SK-N-SH (cell line): ENCODE measurements around the gene DNAJA1. TPM values are rescaled to one million over a fixed set of nuclear protein-coding genes. Genes with fewer than 3 reads are reported as not detected.
A peak's percentile ranks its signal among the peaks of the same experiment; 100 is the strongest.

Source experiments
- CTCF ChIA-PET: fragments of 300-600, 350-600 bp; formaldehyde crosslinking; extraction: SDS; loops from one replicate; lab custom pipeline; 2021; lab: Yijun Ruan, JAX
- POLR2A ChIA-PET: fragments of 350-600 bp; sonication (Branson Sonifier 250); formaldehyde crosslinking; extraction: SDS; loops from one replicate; lab custom pipeline; 2020; ENCODE audit warnings: antibody characterized with exemption, inconsistent platforms; lab: Yijun Ruan, JAX
- DNase-seq: peaks from one replicate; pipeline ENCODE4 v3.0.0; 2012
- H2AFZ ChIP-seq: fragments of 200-600 bp; sonication (generic); 2 replicates; pipeline ENCODE4 v1.8.1; 2016; ENCODE audit warnings: antibody characterized with exemption, mild to moderate bottlenecking, low read depth
- H3F3A ChIP-seq: fragments of 200-600 bp; sonication (generic); replicated peaks from 2 replicates; pipeline ENCODE3; 2016; ENCODE audit warnings: antibody characterized with exemption, mild to moderate bottlenecking; ENCODE audit not compliant: insufficient read depth
- H3K27ac ChIP-seq, 2 experiments: fragments of 200-500 bp in 1 of 2; fragments of 200-600 bp in 1 of 2; sonication (Bioruptor generic) in 1 of 2; sonication (generic), shearing (Covaris generic) in 1 of 2; 2 replicates each; pipeline versions ENCODE4 v1.5.1 to v1.6.1; 2014 to 2016; ENCODE audit warnings: low read depth in 2 of 2, inconsistent platforms in 1 of 2, low read length in 1 of 2, mild to moderate bottlenecking in 1 of 2, mixed read lengths in 1 of 2
- H3K27me3 ChIP-seq: fragments of 200-600 bp; sonication (generic), shearing (Covaris generic); 2 replicates; pipeline ENCODE4 v1.6.1; 2016; ENCODE audit warnings: mixed run types; ENCODE audit not compliant: insufficient read depth
- H3K36me3 ChIP-seq, 2 experiments: fragments of 200-500 bp in 1 of 2; fragments of 200-600 bp in 1 of 2; sonication (Bioruptor generic) in 1 of 2; sonication (generic) in 1 of 2; replicated peaks in 1 of 2; 2 replicates each; pipeline versions ENCODE3 to v1.5.1; 2014 to 2016; ENCODE audit warnings: low read length in 1 of 2, mild to moderate bottlenecking in 1 of 2; ENCODE audit not compliant: insufficient read depth in 2 of 2, control insufficient read depth in 1 of 2
- H3K4me1 ChIP-seq, 2 experiments: fragments of 200-500 bp in 1 of 2; fragments of 200-600 bp in 1 of 2; sonication (Bioruptor generic) in 1 of 2; sonication (generic), shearing (Covaris generic) in 1 of 2; 2 replicates each; pipeline versions ENCODE4 v1.5.1 to v1.6.1; 2014 to 2016; ENCODE audit warnings: low read depth in 1 of 2, low read length in 1 of 2, mixed run types in 1 of 2; ENCODE audit not compliant: insufficient read depth in 2 of 2, control insufficient read depth in 1 of 2
- H3K4me2 ChIP-seq: fragments of 200-600 bp; sonication (generic), shearing (Covaris generic); 2 replicates; pipeline ENCODE4 v1.6.1; 2017; ENCODE audit warnings: mixed run types
- H3K4me3 ChIP-seq, 2 experiments: fragments of 200-500 bp in 1 of 2; fragments of 200-600 bp in 1 of 2; sonication (Bioruptor generic) in 1 of 2; sonication (generic), shearing (Covaris generic) in 1 of 2; 2 replicates each; pipeline versions ENCODE4 v1.5.1 to v1.8.1; 2014 to 2016; ENCODE audit warnings: low read depth in 2 of 2, inconsistent platforms in 1 of 2, low read length in 1 of 2, mild to moderate bottlenecking in 1 of 2, mixed read lengths in 1 of 2, moderate library complexity in 1 of 2
- H3K79me2 ChIP-seq: fragments of 200-600 bp; sonication (generic); 2 replicates; pipeline ENCODE4 v1.8.1; 2017; ENCODE audit warnings: mild to moderate bottlenecking; ENCODE audit not compliant: insufficient read depth
- H3K9ac ChIP-seq: fragments of 200-600 bp; sonication (generic); 2 replicates; pipeline ENCODE4 v1.6.1; 2017; ENCODE audit warnings: mixed run types
- H3K9me2 ChIP-seq: fragments of 200-600 bp; sonication (generic); 2 replicates; pipeline ENCODE4 v1.6.1; 2017; ENCODE audit warnings: mixed run types
- H3K9me3 ChIP-seq: fragments of 200-600 bp; sonication (generic); 2 replicates; pipeline ENCODE4 v1.6.1; 2017; ENCODE audit warnings: mixed run types, mild to moderate bottlenecking, moderate library complexity
- H4K20me1 ChIP-seq: fragments of 200-600 bp; sonication (generic); 2 replicates; pipeline ENCODE4 v1.6.1; 2017; ENCODE audit warnings: mild to moderate bottlenecking, mixed run types; ENCODE audit not compliant: insufficient read depth
- CHD2 ChIP-seq: fragments of 150-350 bp; IDR thresholded peaks from 2 replicates; pipeline ENCODE4 v1.6.1; 2018; ENCODE audit warnings: low read length; ENCODE audit not compliant: partially characterized antibody
- CTCF ChIP-seq: fragments of 200-600 bp; sonication (generic); IDR thresholded peaks from 2 replicates; pipeline ENCODE4 v1.6.1; 2017; ENCODE audit warnings: antibody characterized with exemption, mild to moderate bottlenecking, moderate library complexity
- EP300 ChIP-seq, 2 experiments: IDR thresholded peaks; 2 replicates each; pipeline versions ENCODE4 v1.4.0 to v1.6.1; 2012; ENCODE audit warnings: borderline replicate concordance in 1 of 2, low read depth in 1 of 2, low read length in 1 of 2
- EZH2phosphoT487 ChIP-seq: fragments of 200-600 bp; sonication (generic); IDR thresholded peaks from 2 replicates; pipeline ENCODE4 v1.6.1; 2017; ENCODE audit warnings: low read depth, mixed run types, mild to moderate bottlenecking, antibody characterized with exemption, moderate library complexity, borderline replicate concordance
- FOSL2 ChIP-seq: IDR thresholded peaks from 2 replicates; pipeline ENCODE4 v1.4.0; 2012; ENCODE audit warnings: low read depth, mild to moderate bottlenecking, moderate library complexity, borderline replicate concordance
- FOXJ3 ChIP-seq: sonication (generic); formaldehyde crosslinking; IDR thresholded peaks from 2 replicates; pipeline ENCODE4 v1.5.1; 2020; ENCODE audit warnings: mild to moderate bottlenecking, missing genetic modification reagents
- FOXM1 ChIP-seq: IDR thresholded peaks from 2 replicates; pipeline ENCODE4 v1.4.0; 2012; ENCODE audit warnings: low read depth, mild to moderate bottlenecking
- GABPA ChIP-seq: IDR thresholded peaks from 2 replicates; pipeline ENCODE4 v1.4.0; 2012; ENCODE audit warnings: low read depth, mild to moderate bottlenecking
- GATA2 ChIP-seq: sonication (generic); formaldehyde crosslinking; IDR thresholded peaks from 2 replicates; pipeline ENCODE4 v1.5.0; 2020; ENCODE audit warnings: mild to moderate bottlenecking, missing genetic modification reagents
- JUND ChIP-seq: IDR thresholded peaks from 2 replicates; pipeline ENCODE4 v1.4.0; 2012
- MEF2A ChIP-seq: IDR thresholded peaks from 2 replicates; pipeline ENCODE4 v1.4.0; 2012; ENCODE audit warnings: low read depth, borderline replicate concordance
- MXI1 ChIP-seq: IDR thresholded peaks from 2 replicates; pipeline ENCODE4 v1.6.1; 2012; ENCODE audit warnings: mild to moderate bottlenecking, low read depth, low read length, improper control_type of control experiment
- NFIC ChIP-seq: IDR thresholded peaks from 2 replicates; pipeline ENCODE4 v1.4.0; 2012; ENCODE audit warnings: borderline replicate concordance
- NRF1 ChIP-seq: IDR thresholded peaks from 2 replicates; pipeline ENCODE4 v1.6.1; 2012; ENCODE audit warnings: low read depth, mild to moderate bottlenecking, low read length
- PBX3 ChIP-seq: IDR thresholded peaks from 2 replicates; pipeline ENCODE4; 2012
- RCOR1 ChIP-seq: fragments of 150-350 bp; IDR thresholded peaks from 2 replicates; pipeline ENCODE4 v1.6.1; 2017; ENCODE audit warnings: antibody characterized with exemption, low read length
- REST ChIP-seq: IDR thresholded peaks from 2 replicates; pipeline ENCODE4 v1.6.1; 2012; ENCODE audit warnings: mild to moderate bottlenecking, low read depth, low read length, moderate library complexity
- SIN3A ChIP-seq: IDR thresholded peaks from 2 replicates; pipeline ENCODE4 v1.6.1; 2012; ENCODE audit warnings: low read depth, mild to moderate bottlenecking, low read length, moderate library complexity, borderline replicate concordance
- SMC3 ChIP-seq: IDR thresholded peaks from 2 replicates; pipeline ENCODE4 v1.6.1; 2012; ENCODE audit warnings: low read depth, low read length, improper control_type of control experiment
- TAF1 ChIP-seq: IDR thresholded peaks from 2 replicates; pipeline ENCODE4 v1.6.1; 2012; ENCODE audit warnings: low read depth, mild to moderate bottlenecking, low read length, moderate library complexity, borderline replicate concordance
- TCF12 ChIP-seq: IDR thresholded peaks from 2 replicates; pipeline ENCODE4 v1.4.0; 2012
- YY1 ChIP-seq: IDR thresholded peaks from 2 replicates; pipeline ENCODE4 v1.4.0; 2012; ENCODE audit warnings: low read depth, mild to moderate bottlenecking
- ZBTB33 ChIP-seq: IDR thresholded peaks from 2 replicates; pipeline ENCODE4 v1.4.0; 2012; ENCODE audit warnings: low read depth, borderline replicate concordance
- WGBS: methylation state at CpG from one replicate; pipeline ENCODE4 v1.1.6; 2017; ENCODE audit warnings: low lambda C conversion rate; 5-methylcytosine and 5-hydroxymethylcytosine counted together
- polyA plus RNA-seq, 3 experiments: library from polyadenylated mRNA; depleted of rRNA; stranded (reverse); fragments of >200 nt; gene quantifications; 2 replicates each; pipeline ENCODE4 v1.2.3, GENCODE V29; 2012

DNAJA1 gene
- 103 and 125 TPM in 2 replicates for polyA plus RNA-seq (2012; rRNA removed)
- polyA plus RNA-seq (2012; cell fraction: cytosol; rRNA removed) = 158 and 193 TPM in 2 replicates
- 40.3 and 72.0 TPM in 2 replicates for polyA plus RNA-seq (2012; cell fraction: nucleus; rRNA removed)

- 2% methylated on average over 11 of the region's 61 CpGs for WGBS
- Histone ChIP-seq H3K9ac (peak within 1 kb of the TSS; percentile 97), H3K9me2 (no peaks in the 10 kb centered on the region), H3K27me3 (no peaks in the 10 kb centered on the region), H3K9me3 (no peaks in the 10 kb centered on the region), H3K36me3 (peaks cover 39 to 40% of the 10 kb centered on the region in 2 experiments), H4K20me1 (peaks cover 44% of the 10 kb centered on the region), H3K79me2 (peaks cover 85% of the 10 kb centered on the region), H3F3A (no peaks in the 10 kb centered on the region), H3K4me3 (peak within 1 kb of the TSS; percentile 86 to 99), H2AFZ (peak within 1 kb of the TSS; percentile 77), H3K4me2 (peak within 1 kb of the TSS; percentile 81), H3K4me1 (peaks cover 20 to 28% of the 10 kb centered on the region in 2 experiments; a peak in 3 of 4 replicates), H3K27ac (peak within 1 kb of the TSS; percentile 94 to 99)
- peak; percentile 97 for DNase-seq
- POLR2A ChIA-PET = interaction anchor here (0.5 to 2.8 kb wide), 24 partner anchors 9 to 643 kb away, joined by 3 to 17 read pairs (median 4); partner anchors contain the start of genes APTX, B4GALT1, NOL6 and SMIM27
- CTCF ChIA-PET = interaction anchor here (0.7 to 1.4 kb wide), 5 partner anchors 12 to 599 kb away, joined by 3 to 4 read pairs (median 3); partner anchors contain the start of gene NDUFB6
- TF ChIP-seq MXI1 (peak; percentile 75), GABPA (peak; percentile 81), SMC3 (no peak), ZBTB33 (no peak), CHD2 (peak; percentile 67), GATA2 (CRISPR knock-in tag) (no peak), FOXJ3 (no peak), TCF12 (no peak), NRF1 (peak; percentile 60), FOXM1 (no peak), EZH2phosphoT487 (no peak), PBX3 (0 out of 2 replicates have a peak, but pooled peaks have one; percentile 10), CTCF (no peak), JUND (no peak), EP300 (IDR thresholded peaks at IDR 0.05; ENCODE audit: borderline replicate concordance in 1 of 2, low read depth in 1 of 2, low read length in 1 of 2) (peak in 1 of 2 experiments; percentile 28; a peak in 2 of 4 replicates), RCOR1 (no peak), NFIC (no peak), SIN3A (no peak; the same call in 1 of the 2 replicates), TAF1 (peak; percentile 91), YY1 (peak; percentile 15; the same call in 1 of the 2 replicates), REST (no peak), MEF2A (no peak; the same call in 1 of the 2 replicates), FOSL2 (no peak; the same call in 1 of the 2 replicates)
Observed at GRCh38 chr9:33024966-33025571, at the start of gene DNAJA1. Gene DNAJA1, plus strand, starts transcription at chr9:33025273. Its CDS starts 1,212 bp downstream, at chr9:33026485.
